GM23338 (cell line): ENCODE data around the gene FANCF. TPM values are rescaled to one million over a fixed set of nuclear protein-coding genes. Genes with fewer than 3 reads are reported as not detected.

Experiments used
- ATAC-seq: fragments of 200-7000 bp; cut with Tn5 transposase; 3 replicates; pipeline ENCODE4 v1.9.1; 2020
- DNase-seq: peaks from one replicate; pipeline ENCODE4 v3.0.0-alpha.2; 2015; ENCODE audit warnings: low spot score
- H2AFZ ChIP-seq: fragments of 200-600 bp; sonication (generic); 2 replicates; pipeline ENCODE4 v1.8.0; 2016; ENCODE audit warnings: antibody characterized with exemption, mild to moderate bottlenecking, moderate library complexity
- H3F3A ChIP-seq: fragments of 200-600 bp; sonication (generic); replicated peaks from 2 replicates; pipeline ENCODE4 v1.8.0; 2017; ENCODE audit warnings: antibody characterized with exemption, mixed run types, low read depth
- H3K27ac ChIP-seq: fragments of 200-600 bp; sonication (generic); 2 replicates; pipeline ENCODE4 v1.6.1; 2016; ENCODE audit warnings: low read depth
- H3K27me3 ChIP-seq: fragments of 200-600 bp; sonication (generic); 2 replicates; pipeline ENCODE4 v1.8.0; 2016; ENCODE audit warnings: mild to moderate bottlenecking, mixed run types, moderate library complexity; ENCODE audit not compliant: insufficient read depth
- H3K36me3 ChIP-seq: fragments of 200-600 bp; sonication (generic); 2 replicates; pipeline ENCODE4 v1.8.0; 2016; ENCODE audit warnings: mild to moderate bottlenecking; ENCODE audit not compliant: insufficient read depth
- H3K4me1 ChIP-seq: fragments of 200-600 bp; sonication (generic); 2 replicates; pipeline ENCODE4 v1.8.0; 2016; ENCODE audit warnings: mild to moderate bottlenecking, moderate library complexity; ENCODE audit not compliant: insufficient read depth
- H3K4me2 ChIP-seq: fragments of 200-600 bp; sonication (generic); 2 replicates; pipeline ENCODE4 v1.7.1; 2017; ENCODE audit warnings: mixed run types
- H3K4me3 ChIP-seq: fragments of 200-600 bp; sonication (generic); 2 replicates; pipeline ENCODE4 v1.6.1; 2016; ENCODE audit warnings: mixed run types
- H3K79me2 ChIP-seq: fragments of 200-600 bp; sonication (generic); replicated peaks from 2 replicates; pipeline ENCODE4 v1.8.0; 2017; ENCODE audit warnings: mild to moderate bottlenecking; ENCODE audit not compliant: insufficient read depth
- H3K9me2 ChIP-seq: fragments of 200-600 bp; sonication (generic); 2 replicates; pipeline ENCODE4 v1.8.0; 2017; ENCODE audit not compliant: insufficient read depth
- H4K20me1 ChIP-seq: fragments of 200-600 bp; sonication (generic); replicated peaks from 2 replicates; pipeline ENCODE4 v1.8.0; 2017; ENCODE audit warnings: mild to moderate bottlenecking; ENCODE audit not compliant: insufficient read depth
- H3K27ac Mint-ChIP-seq: 2 replicates; pipeline ENCODE4 v1.8.0; 2020; ENCODE audit warnings: inconsistent platforms, mild to moderate bottlenecking, moderate library complexity, mixed read lengths
- H3K27me3 Mint-ChIP-seq: 3 replicates; pipeline ENCODE4 v1.8.0; 2022; ENCODE audit warnings: low read depth, mild to moderate bottlenecking, moderate library complexity, mixed read lengths, inconsistent platforms; ENCODE audit not compliant: insufficient read depth, poor library complexity
- H3K36me3 Mint-ChIP-seq: 3 replicates; pipeline ENCODE4 v1.8.0; 2021; ENCODE audit warnings: low read depth, mild to moderate bottlenecking, inconsistent platforms, moderate library complexity, mixed read lengths
- H3K4me1 Mint-ChIP-seq: 3 replicates; pipeline ENCODE4 v1.8.0; 2020; ENCODE audit warnings: mild to moderate bottlenecking, inconsistent platforms, mixed read lengths
- H3K4me3 Mint-ChIP-seq: 3 replicates; pipeline ENCODE4 v1.8.0; 2021; ENCODE audit warnings: moderate library complexity, mild to moderate bottlenecking, inconsistent platforms, mixed read lengths
- H3K9me3 Mint-ChIP-seq: 3 replicates; pipeline ENCODE4 v1.8.0; 2020; ENCODE audit warnings: moderate library complexity, mild to moderate bottlenecking, inconsistent platforms, mixed read lengths
- CREB1 ChIP-seq: fragments of 250-450 bp; sonication (Bioruptor Pico); IDR thresholded peaks from 2 replicates; pipeline ENCODE4 v1.5.0; 2020; ENCODE audit warnings: low read depth, mild to moderate bottlenecking, moderate library complexity
- CTCF ChIP-seq, 2 experiments: fragments of 200-600 bp in 1 of 2; sonication (generic) in 1 of 2; conservative IDR thresholded peaks; 2 replicates each; pipeline versions ENCODE4 v1.5.1 to v1.6.1; 2016 to 2017; ENCODE audit warnings: antibody characterized with exemption in 2 of 2, low read depth in 2 of 2, mild to moderate bottlenecking in 2 of 2, moderate library complexity in 1 of 2
- ETS1 ChIP-seq: IDR thresholded peaks from 2 replicates; pipeline ENCODE4 v1.6.1; 2016; ENCODE audit warnings: antibody characterized with exemption
- EZH2 ChIP-seq: fragments of 200-600 bp; sonication (generic); IDR thresholded peaks from one replicate; pipeline ENCODE4 v1.8.0; 2017; ENCODE audit warnings: antibody characterized with exemption, mild to moderate bottlenecking, low read depth; ENCODE audit not compliant: unreplicated experiment
- EZH2phosphoT487 ChIP-seq: fragments of 200-600 bp; sonication (generic); IDR thresholded peaks from one replicate; pipeline ENCODE4 v1.8.1; 2018; ENCODE audit warnings: antibody characterized with exemption; ENCODE audit not compliant: unreplicated experiment
- JUNB ChIP-seq: IDR thresholded peaks from one replicate; pipeline ENCODE4 v1.6.1; 2016; ENCODE audit warnings: antibody characterized with exemption; ENCODE audit not compliant: unreplicated experiment
- NANOG ChIP-seq: IDR thresholded peaks from 2 replicates; pipeline ENCODE4 v1.6.1; 2016; ENCODE audit warnings: antibody characterized with exemption, borderline replicate concordance
- POLR2AphosphoS5 ChIP-seq: IDR thresholded peaks from 2 replicates; pipeline ENCODE4 v1.6.1; 2016; ENCODE audit warnings: antibody characterized with exemption, low read depth
- REST ChIP-seq: IDR thresholded peaks from one replicate; pipeline ENCODE4 v1.6.1; 2018; ENCODE audit warnings: antibody characterized with exemption; ENCODE audit not compliant: unreplicated experiment
- STAT1 ChIP-seq: IDR thresholded peaks from one replicate; pipeline ENCODE4 v1.6.1; 2016; ENCODE audit warnings: antibody characterized with exemption; ENCODE audit not compliant: unreplicated experiment
- ZNF114 ChIP-seq: fragments of 250-450 bp; sonication (Bioruptor Pico); IDR thresholded peaks from 2 replicates; pipeline ENCODE4 v1.5.0; 2020; ENCODE audit warnings: mild to moderate bottlenecking, moderate library complexity
- ZNF331 ChIP-seq: fragments of 250-450 bp; sonication (Bioruptor Pico); IDR thresholded peaks from 2 replicates; pipeline ENCODE4 v1.5.0; 2020; ENCODE audit warnings: low read depth, mild to moderate bottlenecking, moderate library complexity
- polyA plus RNA-seq: library from polyadenylated mRNA; unstranded; fragments of >200 nt; fragmentation: Nextera tagmentation; extraction: Ambion mirVana; gene quantifications from 2 replicates; pipeline ENCODE4 v1.2.1, GENCODE V29; 2016
- total RNA-seq: library from RNA; depleted of rRNA; stranded (reverse); fragments of >200 nt; shearing (Covaris generic); gene quantifications from 2 replicates; pipeline ENCODE4 v1.2.3, GENCODE V29; 2014
- TF ChIP-seq, protein P1 (sequence below): fragments of 250-450 bp; sonication (Bioruptor Pico); IDR thresholded peaks from 2 replicates; pipeline ENCODE4 v1.5.0; 2020; ENCODE audit warnings: mild to moderate bottlenecking, moderate library complexity

FANCF gene
- total and polyA plus RNA-seq, 2 experiments from 2014 or later = 17.0 to 31.8 TPM

- Histone ChIP-seq H3K27me3 (no peaks in the 10 kb centered on the region), H2AFZ (no peak overlapping the region), H3K4me2 (no peak overlapping the region), H3K79me2 (peaks cover 8% of the 10 kb centered on the region), H3K4me3 (no peak overlapping the region), H4K20me1 (no peaks in the 10 kb centered on the region), H3K9me2 (no peaks in the 10 kb centered on the region), H3F3A (no peaks in the 10 kb centered on the region), H3K36me3 (no peaks in the 10 kb centered on the region), H3K27ac (no peak overlapping the region), H3K4me1 (no peaks in the 10 kb centered on the region)
- Mint-ChIP-seq H3K4me3 (no peak overlapping the region), H3K4me1 (no peaks in the 10 kb centered on the region; the same call in 2 of the 3 replicates), H3K27me3 (peaks cover 2% of the 10 kb centered on the region), H3K9me3 (no peaks in the 10 kb centered on the region), H3K27ac (no peak overlapping the region), H3K36me3 (no peaks in the 10 kb centered on the region)
- TF ChIP-seq CTCF (conservative IDR thresholded peaks at IDR 0.05; ENCODE audit: low read depth in 2 of 2) = no peak
- no peak for TF ChIP-seq EZH2
- no peak for TF ChIP-seq POLR2AphosphoS5
- TF ChIP-seq NANOG = no peak
- TF ChIP-seq ZNF114 (CRISPR knock-in tag) = no peak
- no peak for TF ChIP-seq ETS1
- TF ChIP-seq, protein P1, sequence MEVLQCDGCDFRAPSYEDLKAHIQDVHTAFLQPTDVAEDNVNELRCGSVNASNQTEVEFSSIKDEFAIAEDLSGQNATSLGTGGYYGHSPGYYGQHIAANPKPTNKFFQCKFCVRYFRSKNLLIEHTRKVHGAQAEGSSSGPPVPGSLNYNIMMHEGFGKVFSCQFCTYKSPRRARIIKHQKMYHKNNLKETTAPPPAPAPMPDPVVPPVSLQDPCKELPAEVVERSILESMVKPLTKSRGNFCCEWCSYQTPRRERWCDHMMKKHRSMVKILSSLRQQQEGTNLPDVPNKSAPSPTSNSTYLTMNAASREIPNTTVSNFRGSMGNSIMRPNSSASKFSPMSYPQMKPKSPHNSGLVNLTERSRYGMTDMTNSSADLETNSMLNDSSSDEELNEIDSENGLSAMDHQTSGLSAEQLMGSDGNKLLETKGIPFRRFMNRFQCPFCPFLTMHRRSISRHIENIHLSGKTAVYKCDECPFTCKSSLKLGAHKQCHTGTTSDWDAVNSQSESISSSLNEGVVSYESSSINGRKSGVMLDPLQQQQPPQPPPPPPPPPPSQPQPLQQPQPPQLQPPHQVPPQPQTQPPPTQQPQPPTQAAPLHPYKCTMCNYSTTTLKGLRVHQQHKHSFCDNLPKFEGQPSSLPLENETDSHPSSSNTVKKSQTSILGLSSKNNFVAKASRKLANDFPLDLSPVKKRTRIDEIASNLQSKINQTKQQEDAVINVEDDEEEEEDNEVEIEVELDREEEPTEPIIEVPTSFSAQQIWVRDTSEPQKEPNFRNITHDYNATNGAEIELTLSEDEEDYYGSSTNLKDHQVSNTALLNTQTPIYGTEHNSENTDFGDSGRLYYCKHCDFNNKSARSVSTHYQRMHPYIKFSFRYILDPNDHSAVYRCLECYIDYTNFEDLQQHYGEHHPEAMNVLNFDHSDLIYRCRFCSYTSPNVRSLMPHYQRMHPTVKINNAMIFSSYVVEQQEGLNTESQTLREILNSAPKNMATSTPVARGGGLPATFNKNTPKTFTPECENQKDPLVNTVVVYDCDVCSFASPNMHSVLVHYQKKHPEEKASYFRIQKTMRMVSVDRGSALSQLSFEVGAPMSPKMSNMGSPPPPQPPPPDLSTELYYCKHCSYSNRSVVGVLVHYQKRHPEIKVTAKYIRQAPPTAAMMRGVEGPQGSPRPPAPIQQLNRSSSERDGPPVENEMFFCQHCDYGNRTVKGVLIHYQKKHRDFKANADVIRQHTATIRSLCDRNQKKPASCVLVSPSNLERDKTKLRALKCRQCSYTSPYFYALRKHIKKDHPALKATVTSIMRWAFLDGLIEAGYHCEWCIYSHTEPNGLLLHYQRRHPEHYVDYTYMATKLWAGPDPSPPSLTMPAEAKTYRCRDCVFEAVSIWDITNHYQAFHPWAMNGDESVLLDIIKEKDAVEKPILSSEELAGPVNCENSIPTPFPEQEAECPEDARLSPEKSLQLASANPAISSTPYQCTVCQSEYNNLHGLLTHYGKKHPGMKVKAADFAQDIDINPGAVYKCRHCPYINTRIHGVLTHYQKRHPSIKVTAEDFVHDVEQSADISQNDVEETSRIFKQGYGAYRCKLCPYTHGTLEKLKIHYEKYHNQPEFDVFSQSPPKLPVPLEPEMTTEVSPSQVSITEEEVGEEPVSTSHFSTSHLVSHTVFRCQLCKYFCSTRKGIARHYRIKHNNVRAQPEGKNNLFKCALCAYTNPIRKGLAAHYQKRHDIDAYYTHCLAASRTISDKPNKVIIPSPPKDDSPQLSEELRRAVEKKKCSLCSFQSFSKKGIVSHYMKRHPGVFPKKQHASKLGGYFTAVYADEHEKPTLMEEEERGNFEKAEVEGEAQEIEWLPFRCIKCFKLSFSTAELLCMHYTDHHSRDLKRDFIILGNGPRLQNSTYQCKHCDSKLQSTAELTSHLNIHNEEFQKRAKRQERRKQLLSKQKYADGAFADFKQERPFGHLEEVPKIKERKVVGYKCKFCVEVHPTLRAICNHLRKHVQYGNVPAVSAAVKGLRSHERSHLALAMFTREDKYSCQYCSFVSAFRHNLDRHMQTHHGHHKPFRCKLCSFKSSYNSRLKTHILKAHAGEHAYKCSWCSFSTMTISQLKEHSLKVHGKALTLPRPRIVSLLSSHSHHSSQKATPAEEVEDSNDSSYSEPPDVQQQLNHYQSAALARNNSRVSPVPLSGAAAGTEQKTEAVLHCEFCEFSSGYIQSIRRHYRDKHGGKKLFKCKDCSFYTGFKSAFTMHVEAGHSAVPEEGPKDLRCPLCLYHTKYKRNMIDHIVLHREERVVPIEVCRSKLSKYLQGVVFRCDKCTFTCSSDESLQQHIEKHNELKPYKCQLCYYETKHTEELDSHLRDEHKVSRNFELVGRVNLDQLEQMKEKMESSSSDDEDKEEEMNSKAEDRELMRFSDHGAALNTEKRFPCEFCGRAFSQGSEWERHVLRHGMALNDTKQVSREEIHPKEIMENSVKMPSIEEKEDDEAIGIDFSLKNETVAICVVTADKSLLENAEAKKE (CRISPR knock-in tag) = no peak
- no peak for TF ChIP-seq ZNF331
- no peak for TF ChIP-seq REST
- TF ChIP-seq EZH2phosphoT487 = no peak
- TF ChIP-seq CREB1 (CRISPR knock-in tag) = no peak
- TF ChIP-seq JUNB = no peak
- TF ChIP-seq STAT1 = no peak
- ATAC-seq (peak; percentile 80), DNase-seq (peak; percentile 27)
Measured at GRCh38 chr11:22617868-22618267, 7.8 kb downstream of the FANCF start.
